ENCODE results near the gene LDLR.
A peak's percentile ranks its signal among the peaks of the same experiment; 100 is the strongest.
"Not testable (repeated sequence)": the region's sequence is repeated elsewhere in the genome, so short reads cannot be mapped to it uniquely, and the experiment has no call there.

The LDLR gene

DNA sequence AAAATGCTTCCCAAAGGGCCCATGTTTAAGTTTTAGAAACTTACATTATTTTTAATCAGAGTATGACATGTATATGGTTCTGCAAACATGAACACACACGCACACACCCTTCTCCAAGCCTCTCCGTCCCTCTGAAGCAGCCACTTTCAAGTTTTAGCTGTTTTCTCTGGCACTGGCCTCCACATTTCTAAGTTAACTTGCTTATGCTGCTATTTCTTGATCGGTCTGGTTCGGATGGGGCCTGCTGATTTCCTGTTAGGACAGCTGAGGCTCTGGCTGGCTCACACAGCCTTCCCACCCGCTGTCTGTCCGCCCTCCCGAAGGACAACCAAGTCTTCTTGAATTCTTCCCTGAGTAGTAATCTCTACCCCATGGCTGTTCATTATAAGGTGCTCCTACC is 61.9 kb downstream of the LDLR start:
- TF ChIP-seq, protein P1, sequence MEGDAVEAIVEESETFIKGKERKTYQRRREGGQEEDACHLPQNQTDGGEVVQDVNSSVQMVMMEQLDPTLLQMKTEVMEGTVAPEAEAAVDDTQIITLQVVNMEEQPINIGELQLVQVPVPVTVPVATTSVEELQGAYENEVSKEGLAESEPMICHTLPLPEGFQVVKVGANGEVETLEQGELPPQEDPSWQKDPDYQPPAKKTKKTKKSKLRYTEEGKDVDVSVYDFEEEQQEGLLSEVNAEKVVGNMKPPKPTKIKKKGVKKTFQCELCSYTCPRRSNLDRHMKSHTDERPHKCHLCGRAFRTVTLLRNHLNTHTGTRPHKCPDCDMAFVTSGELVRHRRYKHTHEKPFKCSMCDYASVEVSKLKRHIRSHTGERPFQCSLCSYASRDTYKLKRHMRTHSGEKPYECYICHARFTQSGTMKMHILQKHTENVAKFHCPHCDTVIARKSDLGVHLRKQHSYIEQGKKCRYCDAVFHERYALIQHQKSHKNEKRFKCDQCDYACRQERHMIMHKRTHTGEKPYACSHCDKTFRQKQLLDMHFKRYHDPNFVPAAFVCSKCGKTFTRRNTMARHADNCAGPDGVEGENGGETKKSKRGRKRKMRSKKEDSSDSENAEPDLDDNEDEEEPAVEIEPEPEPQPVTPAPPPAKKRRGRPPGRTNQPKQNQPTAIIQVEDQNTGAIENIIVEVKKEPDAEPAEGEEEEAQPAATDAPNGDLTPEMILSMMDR (conservative IDR thresholded peaks at IDR 0.05; ENCODE audit: control insufficient read depth, insufficient read depth, low read depth, low read length), result no peak
- no peak overlapping the region for H3K4me3 ChIP-seq (ENCODE audit: control insufficient read depth, low read depth, low read length)
- no peak for DNase-seq (ENCODE audit: low read depth)

DNA sequence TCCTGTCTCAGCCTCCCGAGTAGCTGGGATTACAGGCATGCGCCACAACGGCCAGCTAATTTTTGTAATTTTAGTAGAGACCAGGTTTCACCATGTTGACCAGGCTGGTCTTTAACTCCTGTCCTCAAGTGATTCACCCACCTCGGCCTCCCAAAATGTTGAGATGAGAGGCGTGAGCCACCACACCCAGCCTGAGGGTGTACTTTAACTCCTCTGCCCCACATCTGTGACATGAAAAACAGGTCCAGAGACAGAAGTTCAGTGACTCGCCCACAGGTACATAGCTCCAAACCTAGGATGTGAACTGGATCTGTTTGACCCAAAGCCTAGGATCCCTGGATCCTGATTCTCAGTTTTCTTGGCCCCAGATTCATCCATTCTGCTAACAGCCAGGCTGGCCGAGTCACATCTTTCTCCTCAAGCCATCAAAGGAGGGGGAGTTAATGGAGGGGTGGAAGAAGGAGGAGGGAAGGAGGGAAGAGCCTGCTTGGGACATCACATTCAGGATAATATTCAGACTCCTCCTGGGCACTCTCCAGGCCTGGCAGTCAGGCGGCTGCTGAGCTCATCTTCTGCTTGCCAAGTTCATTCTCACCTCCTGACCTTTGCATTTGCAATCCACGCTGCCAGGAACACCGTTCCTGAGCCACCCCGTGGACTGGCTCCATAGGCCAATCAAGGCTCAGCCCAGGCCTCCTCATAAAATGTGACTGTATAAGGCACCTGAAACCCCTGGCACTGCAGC is 63.2 kb downstream of the LDLR start:
- DNase-seq (ENCODE audit: low read depth), result peak; percentile 96
- H3K4me3 ChIP-seq (ENCODE audit: control insufficient read depth, low read depth, low read length), result no peak overlapping the region
- TF ChIP-seq, protein P1 (conservative IDR thresholded peaks at IDR 0.05; ENCODE audit: control insufficient read depth, insufficient read depth, low read depth, low read length), result no peak

DNA sequence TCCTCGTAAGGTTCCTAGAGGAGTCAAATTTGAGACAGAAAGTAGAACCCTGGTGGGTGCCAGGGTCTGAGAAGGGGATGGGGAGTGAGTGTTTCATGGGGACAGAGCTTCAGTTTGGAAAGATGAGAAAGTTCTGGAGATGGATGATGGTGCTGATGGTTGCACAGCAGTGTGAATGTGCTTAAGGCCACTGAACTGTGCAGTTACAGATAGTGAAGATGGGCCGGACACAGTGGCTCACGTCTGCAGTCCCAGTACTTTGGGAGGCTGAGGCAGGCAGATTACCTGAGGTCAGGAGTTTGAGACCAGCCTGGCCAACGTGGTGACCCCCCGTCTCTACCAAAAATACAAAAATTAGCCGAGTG is 65.4 kb downstream of the LDLR start:
- TF ChIP-seq, protein P1 (conservative IDR thresholded peaks at IDR 0.05; ENCODE audit: control insufficient read depth, insufficient read depth, low read depth, low read length), result no peak
- H3K4me3 ChIP-seq (ENCODE audit: control insufficient read depth, low read depth, low read length), result peak overlapping the region; percentile 83
- DNase-seq (ENCODE audit: low read depth), result no peak

DNA sequence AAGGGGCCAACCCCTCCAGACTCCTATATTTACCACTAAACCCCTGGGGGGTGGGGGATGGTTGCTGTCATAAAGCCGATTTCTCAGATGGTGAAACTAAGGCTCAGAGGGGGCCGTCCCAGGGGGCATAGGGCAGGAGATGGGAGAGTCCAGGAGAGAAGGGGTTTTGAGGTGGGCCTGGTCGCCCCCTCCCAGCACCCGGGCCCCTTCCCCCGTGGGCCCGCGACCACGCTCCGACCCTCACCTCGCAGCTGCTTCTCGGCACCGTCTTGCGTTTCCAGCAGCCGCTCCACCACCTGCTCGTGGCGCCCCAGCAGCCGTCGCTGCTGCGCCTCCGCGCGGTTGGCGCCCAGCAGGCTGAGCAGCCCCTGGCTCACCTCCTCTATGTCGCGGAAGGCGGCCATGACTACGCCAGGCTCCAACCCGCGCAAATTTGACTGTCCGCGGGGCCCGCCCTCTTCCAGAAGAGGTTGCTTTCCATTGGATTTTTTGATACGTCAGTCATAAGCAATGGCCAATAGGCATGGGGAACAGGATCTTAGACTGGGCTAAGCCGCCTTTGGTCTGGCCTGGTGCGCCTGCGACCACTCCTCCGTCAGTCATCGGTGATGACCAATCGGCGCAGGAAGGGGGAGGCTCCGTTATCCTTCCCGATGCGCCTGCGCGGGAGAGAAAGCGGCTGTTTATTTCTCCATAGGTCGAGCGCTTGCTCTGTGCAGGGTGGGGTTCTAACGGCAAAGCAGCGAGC is 66.3 kb downstream of the LDLR start, which contains the start of gene SPC24:
Gene SPC24, minus strand, starts transcription at position 410 of the 748 bp plus-strand sequence. Its CDS starts 6 bp downstream, at position 404.
- peak within 1 kb of the TSS; percentile 83 for H3K4me3 ChIP-seq (ENCODE audit: control insufficient read depth, low read depth, low read length)
- TF ChIP-seq, protein P1 (conservative IDR thresholded peaks at IDR 0.05; ENCODE audit: control insufficient read depth, insufficient read depth, low read depth, low read length), result no peak
- DNase-seq (ENCODE audit: low read depth), result peak; percentile 99

DNA sequence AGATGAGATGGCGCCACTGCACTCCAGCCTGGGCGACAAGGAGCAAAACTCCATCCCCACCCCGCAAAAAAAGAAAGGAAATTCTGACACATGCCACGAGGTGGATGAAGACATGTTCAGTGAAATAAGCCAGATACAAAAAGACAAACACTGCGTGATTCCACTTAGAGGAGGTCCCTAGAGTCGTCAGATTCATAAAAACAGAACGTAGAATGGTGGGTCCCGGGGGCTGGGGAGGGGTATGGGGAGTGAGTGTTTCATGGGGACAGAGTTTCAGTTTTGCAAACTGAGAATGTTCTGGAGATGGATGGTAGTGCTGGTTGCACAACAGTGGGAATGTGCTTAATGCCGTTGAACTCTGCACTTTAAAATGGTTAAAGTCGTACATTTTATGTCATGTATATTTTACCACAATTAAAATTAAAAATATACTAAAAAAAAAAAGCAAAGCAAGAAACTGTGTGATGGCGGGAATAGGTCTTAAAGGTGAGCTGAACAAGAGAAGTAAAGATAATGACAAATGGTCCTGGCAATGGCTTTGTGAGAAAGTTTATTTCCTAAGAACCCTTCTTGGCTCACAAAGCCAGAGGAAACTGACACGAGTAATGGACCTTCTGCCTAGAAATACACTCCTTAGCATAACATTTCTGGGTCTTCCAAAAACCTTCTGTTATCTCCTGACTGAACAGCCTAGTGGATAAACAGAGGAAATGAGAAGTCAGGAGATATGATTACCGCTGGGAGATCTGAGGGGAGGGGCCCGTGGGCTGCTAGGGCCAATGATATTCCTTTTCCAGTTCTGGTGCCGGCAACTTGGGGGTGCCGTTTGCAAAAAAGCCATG is 70.6 kb downstream of the LDLR start:
- peak; percentile 66 for DNase-seq (ENCODE audit: low read depth)
- H3K4me3 ChIP-seq (ENCODE audit: control insufficient read depth, low read depth, low read length), result no peak overlapping the region
- TF ChIP-seq, protein P1 (conservative IDR thresholded peaks at IDR 0.05; ENCODE audit: control insufficient read depth, insufficient read depth, low read depth, low read length), result no peak

DNA sequence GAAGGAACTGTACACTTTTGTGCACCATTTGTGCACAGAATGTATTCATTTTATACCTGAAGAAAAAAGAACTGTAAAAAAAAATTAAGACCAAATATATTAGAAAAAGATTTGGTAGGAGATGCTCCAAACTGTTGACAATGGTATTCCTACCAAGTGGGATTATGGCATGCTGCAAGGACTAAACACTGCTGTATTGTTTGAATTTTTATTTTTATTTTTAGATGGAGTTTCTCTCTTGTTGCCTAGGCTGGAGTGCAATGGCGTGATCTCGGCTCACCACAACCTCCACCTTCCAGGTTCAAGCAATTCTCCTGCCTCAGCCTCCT is 71.1 kb downstream of the LDLR start:
- not testable (repeated sequence) for DNase-seq (ENCODE audit: low read depth); H3K4me3 ChIP-seq (ENCODE audit: control insufficient read depth, low read depth, low read length)
